Measurements from ENCODE around the gene TLE6. TPM values are rescaled to one million over a fixed set of nuclear protein-coding genes. Genes with fewer than 3 reads are reported as not detected.
A peak's percentile ranks its signal among the peaks of the same experiment; 100 is the strongest.

TLE6 gene
- total RNA-seq, 5 donors from 2014 or later (not counting 1 experiment from before 2014, with no cell fraction given), result 0.36 to 0.61 (median 0.50) TPM; not detected in 2

DNA sequence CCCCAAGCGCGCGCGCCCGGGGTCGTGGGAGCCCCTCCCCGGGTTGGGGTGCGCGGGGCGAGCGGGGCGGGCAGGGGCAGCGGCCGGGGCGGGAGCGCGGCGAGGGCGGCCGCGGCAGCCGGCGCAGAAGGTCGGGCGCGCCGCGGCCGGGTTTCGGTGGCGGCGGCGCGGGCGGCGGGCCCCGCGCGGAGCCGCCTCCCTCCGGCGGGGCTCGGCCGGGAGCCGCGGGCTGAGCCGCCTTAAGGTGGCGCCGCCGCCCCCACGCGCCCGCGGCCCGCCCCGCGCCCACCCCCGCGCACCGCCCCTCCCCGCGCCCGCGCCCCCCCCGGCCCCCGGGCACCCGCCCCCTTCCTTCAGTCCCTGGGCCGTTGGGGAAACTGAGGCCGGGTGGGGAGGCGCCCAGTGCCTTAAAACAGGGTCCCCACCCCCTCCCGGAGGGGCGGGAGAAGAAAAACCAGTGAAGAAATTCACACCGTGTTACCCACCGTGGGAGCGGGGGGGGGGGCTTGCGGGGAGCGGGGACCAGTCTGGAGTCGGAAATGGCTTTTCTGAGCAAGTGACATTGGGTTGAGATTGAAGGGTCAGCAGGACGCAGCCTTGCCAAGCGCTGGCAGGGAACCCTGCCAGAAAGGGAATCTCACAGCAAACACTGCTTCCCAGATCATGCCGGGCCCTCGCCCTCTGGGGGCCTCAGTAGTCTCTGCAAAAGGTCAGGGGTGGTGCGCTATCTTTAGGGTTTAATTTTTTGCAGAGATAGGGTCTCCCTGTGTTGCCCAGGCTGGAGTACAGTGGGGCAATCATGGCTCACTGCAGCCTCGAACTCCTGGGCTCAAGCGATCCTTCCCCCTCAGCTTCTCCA lies 51.9 kb downstream of the TLE6 start, which contains the start of gene TLE2:
Gene TLE2 (minus strand): TSS at position 216 of the 859 bp plus-strand sequence. CDS start 376 bp downstream, outside the sequence.
- ChIA-PET POLR2A (no interaction called here), CTCF (no interaction called here)
- peaks cover 34 to 41% (median 38%) of the 10 kb centered on the region in 3 donors for H3K4me1 Mint-ChIP-seq
- DNase-seq, result peak in 2 of 35 experiments; percentile 13 to 56
- H3K27ac Mint-ChIP-seq, result peak within 1 kb of the TSS; percentile 39 to 74
- ATAC-seq (replicated peaks in 1 of 4), result peak; percentile 60 to 76 (median 69)
- H3K36me3 Mint-ChIP-seq, result no peaks in the 10 kb centered on the region
- no peaks in the 10 kb centered on the region for H3K36me3 ChIP-seq (ENCODE audit: control insufficient read depth in 2 of 2, extremely low read depth in 1 of 2, insufficient read depth in 1 of 2, low read length in 1 of 2)
- WGBS (ENCODE audit: insufficient coverage), result under 1% methylated on average over 51 of the region's 85 CpGs
- no peak within 1 kb of the TSS for H3K27ac ChIP-seq (ENCODE audit: low read length)
- peaks cover 0 to 29% of the 10 kb centered on the region in 2 experiments for H3K27me3 ChIP-seq (replicated peaks in 1 of 2; ENCODE audit: control insufficient read depth in 2 of 2, extremely low read depth in 1 of 2, insufficient read depth in 2 of 2, low read length in 1 of 2)
- H3K4me3 ChIP-seq (ENCODE audit: control insufficient read depth in 1 of 2, extremely low read depth in 1 of 2, low read length in 1 of 2), result peak within 1 kb of the TSS; percentile 64
- H3K9me3 ChIP-seq, result no peaks in the 10 kb centered on the region
- peaks cover 0 to 8% of the 10 kb centered on the region in 2 donors for H3K27me3 Mint-ChIP-seq
- H3K4me3 Mint-ChIP-seq, result peak within 1 kb of the TSS; percentile 74 to 76 (median 74)
- no peaks in the 10 kb centered on the region for H3K9me3 Mint-ChIP-seq
- peaks cover 13 to 39% of the 10 kb centered on the region in 2 experiments for H3K4me1 ChIP-seq (ENCODE audit: control insufficient read depth in 1 of 2, extremely low read depth in 1 of 2, insufficient read depth in 2 of 2, low read length in 2 of 2)

DNA sequence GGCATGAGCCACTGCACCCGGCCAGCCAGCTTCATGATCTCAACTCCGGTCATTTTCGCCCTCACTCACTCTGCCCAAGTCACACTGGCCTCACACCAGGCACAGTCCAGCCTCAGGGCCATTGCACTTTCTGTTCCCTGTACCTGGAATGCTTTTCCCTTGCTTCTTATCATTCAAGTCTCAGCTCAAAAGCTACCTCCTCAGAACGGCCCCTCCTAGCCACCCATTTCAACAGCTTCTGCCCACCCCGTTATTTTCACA lies 54.2 kb downstream of the TLE6 start:
- DNase-seq, result no peak
- H3K4me1 Mint-ChIP-seq, result peaks cover 40 to 46% (median 43%) of the 10 kb centered on the region in 3 donors
- Histone ChIP-seq H3K36me3 (ENCODE audit: control insufficient read depth in 2 of 2, extremely low read depth in 1 of 2, insufficient read depth in 1 of 2, low read length in 1 of 2) (no peaks in the 10 kb centered on the region), H3K27ac (ENCODE audit: low read length) (no peak overlapping the region), H3K4me1 (ENCODE audit: control insufficient read depth in 1 of 2, extremely low read depth in 1 of 2, insufficient read depth in 2 of 2, low read length in 2 of 2) (peaks cover 17 to 45% of the 10 kb centered on the region in 2 experiments), H3K27me3 (replicated peaks in 1 of 2; ENCODE audit: control insufficient read depth in 2 of 2, extremely low read depth in 1 of 2, insufficient read depth in 2 of 2, low read length in 1 of 2) (peaks cover 0 to 22% of the 10 kb centered on the region in 2 experiments), H3K4me3 (ENCODE audit: control insufficient read depth in 1 of 2, extremely low read depth in 1 of 2, low read length in 1 of 2) (no peak overlapping the region), H3K9me3 (no peaks in the 10 kb centered on the region)
- 84% methylated on average over 3 of the region's 5 CpGs for WGBS (ENCODE audit: insufficient coverage)
- CTCF ChIA-PET, result interaction anchor here in 1 of 2 donors (0.5 kb wide), 1 partner anchor 1057 kb away, joined by 3 read pairs; no protein-coding TSS in a partner anchor
- no peak for ATAC-seq (replicated peaks in 1 of 4)
- H3K27me3 Mint-ChIP-seq, result peaks cover 0 to 4% of the 10 kb centered on the region in 2 donors
- H3K36me3 Mint-ChIP-seq, result no peaks in the 10 kb centered on the region
- H3K9me3 Mint-ChIP-seq, result no peaks in the 10 kb centered on the region
- H3K27ac Mint-ChIP-seq, result peak overlapping the region; percentile 16 to 66
- POLR2A ChIA-PET, result no interaction called here
- H3K4me3 Mint-ChIP-seq, result no peak overlapping the region

DNA sequence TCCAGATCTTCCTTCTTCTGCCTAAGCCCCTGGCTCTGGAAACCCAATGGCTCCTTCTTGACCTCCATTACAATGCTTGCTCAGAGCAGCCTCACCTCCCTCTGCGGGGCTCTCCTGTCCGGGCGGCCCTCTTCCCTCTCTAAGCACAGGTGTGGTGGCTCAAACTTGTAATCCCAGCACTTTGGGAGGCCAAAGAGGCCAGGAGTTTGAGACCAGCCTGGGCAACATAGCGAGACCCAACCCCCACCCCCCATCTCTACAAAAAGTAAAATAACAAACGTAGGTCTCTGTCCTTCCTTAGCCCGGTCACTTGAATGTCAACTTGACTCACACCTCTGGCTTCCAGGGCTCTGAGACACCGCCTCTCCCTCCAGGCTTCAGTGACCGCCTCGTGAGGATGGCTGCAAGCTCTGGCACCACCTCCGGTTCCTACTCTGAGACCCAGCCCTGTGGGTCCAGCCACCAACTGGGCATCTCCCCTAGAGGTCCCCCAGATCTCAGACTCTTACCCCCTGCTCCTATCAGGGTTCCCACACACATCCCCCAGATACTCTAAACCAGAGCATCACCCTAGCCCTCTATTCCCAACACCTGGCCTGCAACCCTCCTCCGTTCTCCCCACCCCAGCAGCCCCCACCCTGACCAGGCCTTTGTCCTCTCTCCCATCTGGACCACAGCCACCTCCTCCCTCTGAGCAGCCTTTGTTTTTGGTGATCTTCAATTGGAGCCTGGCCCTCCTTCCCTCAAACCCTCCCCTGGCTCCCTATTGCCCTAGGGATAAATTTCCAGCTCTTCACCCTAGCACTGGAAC lies 56.4 kb downstream of the TLE6 start:
- ATAC-seq (replicated peaks in 1 of 4) (no peak), DNase-seq (no peak)
- Mint-ChIP-seq H3K9me3 (no peaks in the 10 kb centered on the region), H3K4me1 (peaks cover 31 to 42% (median 35%) of the 10 kb centered on the region in 3 donors), H3K36me3 (no peaks in the 10 kb centered on the region), H3K4me3 (peak overlapping the region in 2 of 3 donors; percentile 47 to 84), H3K27me3 (no peaks in the 10 kb centered on the region), H3K27ac (peak overlapping the region in 1 of 2 donors; percentile 9)
- Histone ChIP-seq H3K27me3 (replicated peaks in 1 of 2; ENCODE audit: control insufficient read depth in 2 of 2, extremely low read depth in 1 of 2, insufficient read depth in 2 of 2, low read length in 1 of 2) (peaks cover 0 to 7% of the 10 kb centered on the region in 2 experiments), H3K4me3 (ENCODE audit: control insufficient read depth in 1 of 2, extremely low read depth in 1 of 2, low read length in 1 of 2) (no peak overlapping the region), H3K36me3 (ENCODE audit: control insufficient read depth in 2 of 2, extremely low read depth in 1 of 2, insufficient read depth in 1 of 2, low read length in 1 of 2) (no peaks in the 10 kb centered on the region), H3K9me3 (no peaks in the 10 kb centered on the region), H3K27ac (ENCODE audit: low read length) (no peak overlapping the region), H3K4me1 (ENCODE audit: control insufficient read depth in 1 of 2, extremely low read depth in 1 of 2, insufficient read depth in 2 of 2, low read length in 2 of 2) (peaks cover 14 to 35% of the 10 kb centered on the region in 2 experiments)
- CTCF ChIA-PET, result no interaction called here
- POLR2A ChIA-PET, result no interaction called here
- WGBS (ENCODE audit: insufficient coverage), result 98% methylated on average over 11 of the region's 11 CpGs

DNA sequence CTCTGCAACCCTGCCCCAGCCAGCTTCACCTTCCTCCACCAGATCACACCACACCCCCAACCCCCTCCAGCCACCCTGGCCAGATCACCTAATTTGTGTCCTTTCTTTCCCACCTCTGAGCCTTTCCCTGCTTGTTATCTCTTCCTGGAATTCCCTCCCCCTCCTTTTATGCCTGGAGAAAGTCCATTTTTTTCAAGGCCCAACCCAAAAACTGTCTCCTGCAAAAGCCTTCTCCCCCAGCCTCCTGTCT lies 57.0 kb downstream of the TLE6 start:
- Mint-ChIP-seq H3K27me3 (no peaks in the 10 kb centered on the region), H3K36me3 (no peaks in the 10 kb centered on the region), H3K4me1 (peaks cover 33 to 44% (median 37%) of the 10 kb centered on the region in 3 donors), H3K27ac (peak overlapping the region in 1 of 2 donors; percentile 96), H3K9me3 (no peaks in the 10 kb centered on the region), H3K4me3 (peak overlapping the region in 2 of 3 donors; percentile 84 to 91)
- Histone ChIP-seq H3K27me3 (replicated peaks in 1 of 2; ENCODE audit: control insufficient read depth in 2 of 2, extremely low read depth in 1 of 2, insufficient read depth in 2 of 2, low read length in 1 of 2) (peaks cover 0 to 7% of the 10 kb centered on the region in 2 experiments), H3K4me1 (ENCODE audit: control insufficient read depth in 1 of 2, extremely low read depth in 1 of 2, insufficient read depth in 2 of 2, low read length in 2 of 2) (peaks cover 14 to 34% of the 10 kb centered on the region in 2 experiments), H3K27ac (ENCODE audit: low read length) (no peak overlapping the region), H3K4me3 (ENCODE audit: control insufficient read depth in 1 of 2, extremely low read depth in 1 of 2, low read length in 1 of 2) (no peak overlapping the region), H3K9me3 (no peaks in the 10 kb centered on the region), H3K36me3 (ENCODE audit: control insufficient read depth in 2 of 2, extremely low read depth in 1 of 2, insufficient read depth in 1 of 2, low read length in 1 of 2) (no peaks in the 10 kb centered on the region)
- DNase-seq (no peak), ATAC-seq (replicated peaks in 1 of 4) (no peak)
- ChIA-PET POLR2A (no interaction called here), CTCF (no interaction called here)

DNA sequence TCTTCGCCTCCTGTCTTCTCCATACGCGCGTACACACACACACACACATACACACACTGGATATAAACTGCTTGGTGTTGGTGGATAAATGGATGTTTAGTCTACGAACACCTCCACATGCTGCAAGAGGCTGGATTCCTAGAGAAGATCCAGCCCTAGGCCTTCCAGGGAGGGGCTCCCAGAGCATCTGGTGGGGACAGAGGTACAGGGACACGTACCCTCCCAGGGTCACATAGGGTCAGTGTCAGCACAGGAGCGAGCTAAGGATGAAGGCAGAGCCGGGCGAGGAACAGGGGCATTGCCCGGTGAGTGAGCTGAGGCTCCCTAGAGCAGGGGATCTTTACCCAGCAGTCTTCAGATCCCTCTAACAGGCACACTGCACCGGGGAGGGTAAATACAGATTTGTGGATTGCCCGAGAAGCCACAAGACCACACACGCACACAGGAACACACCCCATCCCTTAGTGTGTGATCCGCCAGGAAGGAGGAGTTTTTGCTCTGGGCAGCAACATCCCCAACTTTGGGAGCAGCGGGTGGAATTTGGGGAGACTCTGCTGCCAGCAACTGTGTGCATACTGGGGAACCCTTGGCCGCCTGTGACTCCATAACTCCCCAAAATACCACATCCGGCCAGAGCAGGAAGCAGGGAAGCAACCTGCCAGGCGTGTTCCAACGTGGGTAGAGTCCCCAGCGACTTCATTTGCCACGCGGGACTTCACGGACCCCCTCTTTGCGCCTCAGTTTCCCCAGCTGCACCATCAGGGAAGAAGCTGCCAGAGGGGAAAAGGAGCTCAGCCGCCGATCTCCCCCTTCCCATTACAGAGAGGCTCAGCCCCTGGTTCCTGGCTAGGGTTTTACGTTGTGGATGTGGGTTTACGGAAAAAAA lies 57.5 kb downstream of the TLE6 start:
- Histone ChIP-seq H3K4me3 (ENCODE audit: control insufficient read depth in 1 of 2, extremely low read depth in 1 of 2, low read length in 1 of 2) (peak overlapping the region; percentile 62 to 92), H3K36me3 (ENCODE audit: control insufficient read depth in 2 of 2, extremely low read depth in 1 of 2, insufficient read depth in 1 of 2, low read length in 1 of 2) (no peaks in the 10 kb centered on the region), H3K27ac (ENCODE audit: low read length) (peak overlapping the region; percentile 81), H3K9me3 (no peaks in the 10 kb centered on the region), H3K27me3 (replicated peaks in 1 of 2; ENCODE audit: control insufficient read depth in 2 of 2, extremely low read depth in 1 of 2, insufficient read depth in 2 of 2, low read length in 1 of 2) (peaks cover 0 to 3% of the 10 kb centered on the region in 2 experiments), H3K4me1 (ENCODE audit: control insufficient read depth in 1 of 2, extremely low read depth in 1 of 2, insufficient read depth in 2 of 2, low read length in 2 of 2) (peaks cover 11 to 31% of the 10 kb centered on the region in 2 experiments)
- Mint-ChIP-seq H3K27me3 (no peaks in the 10 kb centered on the region), H3K4me1 (peaks cover 32 to 47% (median 37%) of the 10 kb centered on the region in 3 donors), H3K27ac (peak overlapping the region; percentile 96 to 97), H3K9me3 (no peaks in the 10 kb centered on the region), H3K36me3 (no peaks in the 10 kb centered on the region), H3K4me3 (peak overlapping the region; percentile 84 to 91 (median 88))
- ChIA-PET CTCF (interaction anchor here in 1 of 2 donors (0.6 to 1.6 kb wide), 8 partner anchors 26 to 1296 kb away, joined by 3 to 11 read pairs (median 4); partner anchors contain the start of genes GADD45B and TLE6), POLR2A (interaction anchor here (0.5 to 0.9 kb wide), 5 partner anchors 26 to 993 kb away, joined by 3 to 7 read pairs (median 5); partner anchors contain the start of gene GADD45B (in 1 of the 2))
- peak in 1 of 4 experiments; percentile 31 for ATAC-seq (replicated peaks in 1 of 4)
- 14% methylated on average over 12 of the region's 28 CpGs for WGBS (ENCODE audit: insufficient coverage)
- DNase-seq, result peak in 9 of 35 experiments; percentile 12 to 62 (median 37)
